Ishikawa (cell line): ENCODE results near the gene NFILZ.
A peak's percentile ranks its signal among the peaks of the same experiment; 100 is the strongest.

Experiments used
- CEBPB ChIP-seq: IDR thresholded peaks from 2 replicates; pipeline ENCODE4 v1.6.1; 2012
- CREB1 ChIP-seq: IDR thresholded peaks from 2 replicates; pipeline ENCODE4 v1.6.1; 2012; ENCODE audit warnings: low read depth
- EGR1 ChIP-seq: IDR thresholded peaks from 2 replicates; pipeline ENCODE4 v1.6.1; 2012
- EP300 ChIP-seq: IDR thresholded peaks from 2 replicates; pipeline ENCODE4 v1.6.1; 2012; ENCODE audit warnings: borderline replicate concordance
- FOXM1 ChIP-seq: IDR thresholded peaks from 2 replicates; pipeline ENCODE4 v1.6.1; 2012; ENCODE audit warnings: low read depth, borderline replicate concordance
- NFIC ChIP-seq: IDR thresholded peaks from 2 replicates; pipeline ENCODE4 v1.6.1; 2012
- RAD21 ChIP-seq: IDR thresholded peaks from 2 replicates; pipeline ENCODE4 v1.6.1; 2012; ENCODE audit warnings: low read depth
- TAF1 ChIP-seq: IDR thresholded peaks from 2 replicates; pipeline ENCODE4 v1.6.1; 2012; ENCODE audit warnings: low read depth, mild to moderate bottlenecking
- TCF12 ChIP-seq: IDR thresholded peaks from 2 replicates; pipeline ENCODE4 v1.6.1; 2012; ENCODE audit warnings: low read depth
- TEAD4 ChIP-seq: IDR thresholded peaks from 2 replicates; pipeline ENCODE4 v1.6.1; 2012
- YY1 ChIP-seq: IDR thresholded peaks from 2 replicates; pipeline ENCODE4 v1.6.1; 2012; ENCODE audit warnings: low read depth
- ZBTB7A ChIP-seq: IDR thresholded peaks from 2 replicates; pipeline ENCODE4 v1.6.1; 2012; ENCODE audit warnings: low read depth
- TF ChIP-seq, protein P1 (sequence below): IDR thresholded peaks from 2 replicates; pipeline ENCODE4 v1.6.1; 2012
- TF ChIP-seq, protein P2 (sequence below): IDR thresholded peaks from 2 replicates; pipeline ENCODE4 v1.6.1; 2012
- TF ChIP-seq, protein P3 (sequence below): IDR thresholded peaks from 2 replicates; pipeline ENCODE4 v1.6.1; 2012; ENCODE audit warnings: low read depth, mild to moderate bottlenecking

Gene NFILZ, protein sequence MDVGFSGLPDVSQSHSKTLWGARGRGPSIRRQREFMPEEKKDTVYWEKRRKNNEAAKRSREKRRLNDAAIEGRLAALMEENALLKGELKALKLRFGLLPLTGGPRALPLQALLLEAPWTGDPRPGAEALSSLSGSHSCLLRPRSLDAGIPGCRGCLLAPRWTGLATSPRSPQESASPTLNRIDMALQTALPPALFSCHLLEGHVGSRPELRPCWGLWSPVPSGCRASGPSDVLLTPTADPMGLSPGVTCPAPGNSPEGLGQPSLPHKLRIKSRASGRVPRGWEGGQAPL

DNA sequence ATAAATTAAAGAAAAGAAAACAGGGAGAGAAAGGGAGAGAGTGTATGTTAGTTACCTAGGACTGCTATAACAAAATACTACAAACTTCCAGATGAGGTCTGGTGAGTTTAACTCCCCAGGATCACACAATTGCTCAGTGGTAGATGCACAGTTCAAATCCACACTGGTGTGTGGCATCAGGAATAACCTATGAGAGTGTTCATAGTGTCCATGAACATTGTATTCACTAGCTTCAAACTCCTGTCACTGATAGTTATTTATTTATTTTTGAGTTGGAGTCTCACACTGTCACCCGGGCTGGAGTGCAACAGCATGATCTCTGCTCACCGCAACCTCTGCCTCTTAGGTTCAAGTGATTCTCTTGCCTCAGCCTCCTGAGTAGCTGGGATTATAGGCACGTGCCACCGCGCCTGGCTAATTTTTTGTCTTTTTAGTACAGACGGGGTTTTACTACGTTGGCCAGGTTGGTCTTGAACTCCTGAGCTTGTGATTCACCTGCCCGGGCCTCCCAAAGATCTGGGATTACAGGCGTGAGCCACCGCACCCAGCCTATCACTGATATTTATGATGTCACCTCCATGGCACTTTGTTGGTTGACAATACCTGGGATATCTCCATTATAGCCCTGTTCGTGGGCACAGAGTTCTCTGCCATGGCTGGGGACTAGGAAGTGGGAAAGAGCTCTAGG, at the start of gene NFILZ:
Gene NFILZ, plus strand, starts transcription at position 638 of the 688 bp plus-strand sequence. CDS start 46,133 bp downstream, outside the sequence.
- TF ChIP-seq CREB1 (no peak), TEAD4 (no peak), TAF1 (no peak), EGR1 (no peak), ZBTB7A (no peak), CEBPB (no peak), TCF12 (no peak), NFIC (no peak), EP300 (no peak), RAD21 (no peak), FOXM1 (no peak), YY1 (no peak)
- TF ChIP-seq, protein P1, sequence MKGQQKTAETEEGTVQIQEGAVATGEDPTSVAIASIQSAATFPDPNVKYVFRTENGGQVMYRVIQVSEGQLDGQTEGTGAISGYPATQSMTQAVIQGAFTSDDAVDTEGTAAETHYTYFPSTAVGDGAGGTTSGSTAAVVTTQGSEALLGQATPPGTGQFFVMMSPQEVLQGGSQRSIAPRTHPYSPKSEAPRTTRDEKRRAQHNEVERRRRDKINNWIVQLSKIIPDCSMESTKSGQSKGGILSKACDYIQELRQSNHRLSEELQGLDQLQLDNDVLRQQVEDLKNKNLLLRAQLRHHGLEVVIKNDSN, result no peak
- TF ChIP-seq, protein P2, sequence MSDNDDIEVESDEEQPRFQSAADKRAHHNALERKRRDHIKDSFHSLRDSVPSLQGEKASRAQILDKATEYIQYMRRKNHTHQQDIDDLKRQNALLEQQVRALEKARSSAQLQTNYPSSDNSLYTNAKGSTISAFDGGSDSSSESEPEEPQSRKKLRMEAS, result no peak
- TF ChIP-seq, protein P3, sequence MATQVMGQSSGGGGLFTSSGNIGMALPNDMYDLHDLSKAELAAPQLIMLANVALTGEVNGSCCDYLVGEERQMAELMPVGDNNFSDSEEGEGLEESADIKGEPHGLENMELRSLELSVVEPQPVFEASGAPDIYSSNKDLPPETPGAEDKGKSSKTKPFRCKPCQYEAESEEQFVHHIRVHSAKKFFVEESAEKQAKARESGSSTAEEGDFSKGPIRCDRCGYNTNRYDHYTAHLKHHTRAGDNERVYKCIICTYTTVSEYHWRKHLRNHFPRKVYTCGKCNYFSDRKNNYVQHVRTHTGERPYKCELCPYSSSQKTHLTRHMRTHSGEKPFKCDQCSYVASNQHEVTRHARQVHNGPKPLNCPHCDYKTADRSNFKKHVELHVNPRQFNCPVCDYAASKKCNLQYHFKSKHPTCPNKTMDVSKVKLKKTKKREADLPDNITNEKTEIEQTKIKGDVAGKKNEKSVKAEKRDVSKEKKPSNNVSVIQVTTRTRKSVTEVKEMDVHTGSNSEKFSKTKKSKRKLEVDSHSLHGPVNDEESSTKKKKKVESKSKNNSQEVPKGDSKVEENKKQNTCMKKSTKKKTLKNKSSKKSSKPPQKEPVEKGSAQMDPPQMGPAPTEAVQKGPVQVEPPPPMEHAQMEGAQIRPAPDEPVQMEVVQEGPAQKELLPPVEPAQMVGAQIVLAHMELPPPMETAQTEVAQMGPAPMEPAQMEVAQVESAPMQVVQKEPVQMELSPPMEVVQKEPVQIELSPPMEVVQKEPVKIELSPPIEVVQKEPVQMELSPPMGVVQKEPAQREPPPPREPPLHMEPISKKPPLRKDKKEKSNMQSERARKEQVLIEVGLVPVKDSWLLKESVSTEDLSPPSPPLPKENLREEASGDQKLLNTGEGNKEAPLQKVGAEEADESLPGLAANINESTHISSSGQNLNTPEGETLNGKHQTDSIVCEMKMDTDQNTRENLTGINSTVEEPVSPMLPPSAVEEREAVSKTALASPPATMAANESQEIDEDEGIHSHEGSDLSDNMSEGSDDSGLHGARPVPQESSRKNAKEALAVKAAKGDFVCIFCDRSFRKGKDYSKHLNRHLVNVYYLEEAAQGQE, result no peak

DNA sequence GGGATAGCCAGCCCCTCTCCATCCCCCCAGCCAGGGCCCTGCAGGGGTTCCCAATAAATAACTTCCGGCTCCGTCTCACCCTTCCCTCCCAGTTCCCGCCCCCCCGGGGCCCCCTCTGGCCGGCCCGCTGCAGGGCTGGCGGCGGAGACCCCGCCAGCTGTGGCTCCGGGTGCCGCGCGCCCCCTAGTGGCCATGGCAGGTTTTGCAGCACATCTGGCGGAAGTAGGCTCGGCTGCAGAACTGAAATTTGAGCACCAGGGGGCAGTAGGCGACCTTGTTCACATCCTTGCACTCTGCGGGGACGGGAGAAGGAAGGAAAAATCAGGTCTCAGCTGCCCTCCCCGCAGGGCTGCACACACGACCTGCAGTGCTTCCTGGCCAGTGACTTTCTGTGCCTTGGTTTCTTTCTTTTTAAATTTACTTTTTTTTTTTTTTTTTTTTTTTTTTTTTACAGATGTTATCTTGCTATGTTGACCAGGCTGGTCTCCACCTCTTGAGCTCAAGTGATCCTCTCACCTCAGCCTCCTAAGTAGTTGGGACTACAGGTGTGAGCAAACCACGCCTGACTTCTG, 49.6 kb upstream of the NFILZ start:
- no peak for TF ChIP-seq TCF12
- TF ChIP-seq TAF1, result no peak
- TF ChIP-seq TEAD4, result no peak
- TF ChIP-seq YY1, result 0 out of 2 replicates have a peak, but pooled peaks have one; percentile 23
- peak; percentile 89 for TF ChIP-seq RAD21
- TF ChIP-seq ZBTB7A, result 0 out of 2 replicates have a peak, but pooled peaks have one; percentile 42

DNA sequence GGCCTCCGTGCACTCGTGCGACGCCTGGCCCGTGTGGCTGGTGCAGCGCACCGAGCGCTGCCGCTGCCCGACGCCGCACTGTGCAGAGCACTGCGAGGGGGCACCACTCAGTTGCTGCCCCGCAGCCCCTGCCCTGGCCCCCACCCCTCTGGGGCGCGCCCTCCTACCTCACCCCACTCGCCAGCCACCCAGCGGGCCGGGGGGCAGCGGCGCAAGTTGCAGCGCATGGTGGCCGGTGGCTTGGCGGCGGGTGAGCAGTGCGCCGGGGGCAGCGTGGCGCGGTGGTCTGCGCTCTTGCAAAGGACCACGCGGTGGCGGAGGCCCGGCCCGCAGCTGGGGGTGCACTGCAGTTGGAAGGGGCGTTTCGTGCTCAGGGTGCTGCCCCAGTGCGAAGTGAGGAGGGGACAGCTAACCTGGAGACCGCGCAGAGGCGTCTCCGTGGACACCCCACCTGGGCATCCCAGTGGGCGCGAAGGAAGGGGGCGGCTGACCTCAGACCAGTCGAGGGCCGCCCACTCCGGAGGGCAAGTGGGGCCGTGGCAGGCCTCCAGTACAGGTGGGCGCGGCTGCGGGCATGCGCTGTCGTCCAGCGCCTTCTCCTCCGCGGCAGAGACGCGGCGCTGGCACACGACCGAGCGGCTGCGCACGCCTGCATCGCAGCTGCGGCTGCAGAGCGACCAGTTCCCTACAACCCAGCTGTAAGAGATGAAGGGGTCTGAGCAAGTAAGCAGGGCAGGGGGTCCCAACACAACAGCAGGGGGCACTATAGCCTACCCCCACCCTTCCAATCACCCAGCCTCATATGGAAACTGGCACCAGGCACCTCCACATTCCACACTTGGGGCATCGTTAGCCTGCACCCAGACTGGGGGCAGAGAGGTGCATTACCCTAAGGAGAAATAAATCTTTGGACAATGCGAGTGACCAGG, 45.2 kb upstream of the NFILZ start:
- TF ChIP-seq NFIC (no peak), FOXM1 (no peak), TAF1 (no peak), YY1 (no peak), CREB1 (no peak), EP300 (no peak)
- TF ChIP-seq, protein P1, result no peak

DNA sequence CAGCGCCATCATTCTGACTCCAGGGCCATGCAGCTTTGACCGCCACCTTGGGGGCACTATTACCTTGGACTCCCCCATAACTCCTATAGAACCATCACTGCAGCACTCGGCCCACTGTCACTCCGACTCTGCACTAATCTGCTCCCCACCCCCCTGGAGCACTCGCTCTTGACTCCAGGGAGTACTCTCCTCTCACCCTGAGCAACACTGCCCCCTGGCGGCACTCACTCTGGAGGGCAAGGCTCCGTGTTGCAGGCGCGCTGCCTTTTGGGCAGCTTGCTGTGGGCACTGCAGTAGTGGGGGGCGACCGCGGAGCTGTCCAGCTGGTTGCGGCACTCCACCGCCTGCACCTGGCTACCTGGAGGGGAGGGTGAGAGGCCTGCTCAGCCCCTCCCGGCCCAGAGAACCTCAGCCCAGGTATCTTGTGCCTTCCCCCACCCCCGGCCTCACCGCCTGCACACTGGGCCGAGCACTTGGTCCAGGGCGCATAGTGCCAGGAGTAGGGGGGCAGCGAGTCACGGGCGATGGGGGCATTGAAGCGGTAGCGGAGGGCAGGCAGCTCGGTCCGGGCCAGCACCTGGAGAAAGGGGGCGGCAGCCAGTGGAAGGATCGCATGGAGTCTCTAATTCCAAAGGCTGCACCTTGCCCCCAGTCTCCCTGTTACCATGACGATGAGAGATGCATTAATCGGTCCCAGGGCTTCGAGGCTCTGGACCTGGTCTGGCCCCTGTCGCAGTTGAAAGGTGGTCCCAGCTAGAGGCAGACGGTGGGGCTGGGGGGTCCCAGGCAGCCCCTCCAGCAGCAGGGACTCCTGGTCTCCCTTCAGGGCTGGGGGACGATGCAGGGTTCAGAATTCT, 44.3 kb upstream of the NFILZ start:
- TF ChIP-seq CEBPB, result no peak
- peak; percentile 66 for TF ChIP-seq RAD21

DNA sequence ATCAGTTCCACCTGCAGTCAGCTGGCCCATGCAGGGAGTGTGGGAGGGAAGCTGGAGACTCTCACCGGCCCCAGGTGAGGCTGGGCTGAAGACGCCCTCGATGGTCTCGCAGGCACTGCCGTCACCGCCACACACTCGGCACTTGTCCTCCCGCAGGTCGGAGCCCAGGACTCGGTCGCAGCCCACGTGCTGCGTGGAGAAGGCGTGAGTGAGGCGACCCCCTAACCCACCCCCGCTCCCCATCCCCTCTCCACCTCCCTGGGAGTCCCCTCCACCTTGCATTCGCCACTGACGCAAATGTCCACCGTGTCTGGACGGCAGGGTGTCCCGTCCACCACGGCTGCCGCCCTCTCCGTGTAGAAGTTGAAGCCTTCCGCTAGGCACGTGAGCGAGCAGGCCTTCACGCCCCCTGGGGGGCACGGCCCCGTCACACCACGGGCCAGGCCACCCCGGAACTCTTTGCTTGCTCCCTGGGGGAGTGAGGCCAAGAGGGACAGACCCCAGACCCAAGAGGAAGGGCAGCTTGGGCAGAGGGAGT, 41.2 kb upstream of the NFILZ start:
- TF ChIP-seq CEBPB, result no peak
- TF ChIP-seq, protein P1, result no peak
- no peak for TF ChIP-seq TEAD4
- TF ChIP-seq FOXM1, result no peak
- TF ChIP-seq YY1, result no peak
- TF ChIP-seq EP300, result no peak
- no peak for TF ChIP-seq ZBTB7A
- TF ChIP-seq, protein P3, result no peak
- no peak for TF ChIP-seq NFIC
- TF ChIP-seq TCF12, result no peak
- TF ChIP-seq TAF1, result no peak
- no peak for TF ChIP-seq CREB1
- TF ChIP-seq, protein P2, result no peak
- no peak for TF ChIP-seq EGR1
- TF ChIP-seq RAD21, result no peak
